Karpas-422 (cell line): ENCODE results near the gene CCDC78. TPM values are rescaled to one million over a fixed set of nuclear protein-coding genes. Genes with fewer than 3 reads are reported as not detected.

Experiments used
- DNase-seq: peaks from one replicate; pipeline ENCODE4 v3.0.0-alpha.2; 2015
- H2AFZ ChIP-seq: fragments of 200-600 bp; sonication (generic); 2 replicates; pipeline ENCODE4 v1.6.1; 2014; ENCODE audit warnings: antibody characterized with exemption, low read length, mixed read lengths
- H3K27ac ChIP-seq: fragments of 200-600 bp; sonication (generic); 2 replicates; pipeline ENCODE4 v1.5.1; 2014; ENCODE audit warnings: mild to moderate bottlenecking, low read length, moderate library complexity
- H3K27me3 ChIP-seq: fragments of 200-600 bp; sonication (generic); 2 replicates; pipeline ENCODE4 v1.6.1; 2014; ENCODE audit warnings: low read length, mixed read lengths
- H3K36me3 ChIP-seq: fragments of 200-600 bp; sonication (generic); 2 replicates; pipeline ENCODE4 v1.6.1; 2014; ENCODE audit warnings: low read length, mixed read lengths; ENCODE audit not compliant: insufficient read depth
- H3K4me1 ChIP-seq: fragments of 200-600 bp; sonication (generic); 2 replicates; pipeline ENCODE4 v1.6.1; 2014; ENCODE audit warnings: mild to moderate bottlenecking, low read length, mixed read lengths
- H3K4me2 ChIP-seq: fragments of 200-600 bp; sonication (generic); 2 replicates; pipeline ENCODE4 v1.6.1; 2014; ENCODE audit warnings: low read length, low read depth, mild to moderate bottlenecking; ENCODE audit not compliant: poor library complexity, severe bottlenecking
- H3K4me3 ChIP-seq: fragments of 200-600 bp; sonication (generic); 2 replicates; pipeline ENCODE4 v1.5.1; 2014; ENCODE audit warnings: mild to moderate bottlenecking, antibody characterized with exemption, low read length, mixed read lengths
- H3K79me2 ChIP-seq: fragments of 200-600 bp; sonication (generic); 2 replicates; pipeline ENCODE4 v1.6.1; 2014; ENCODE audit warnings: mild to moderate bottlenecking, low read length, mixed read lengths
- H3K9ac ChIP-seq: fragments of 200-600 bp; sonication (generic); 2 replicates; pipeline ENCODE4 v1.6.0; 2014; ENCODE audit warnings: low read length
- H3K9me2 ChIP-seq: fragments of 200-600 bp; sonication (generic), shearing (Covaris generic); replicated peaks from 2 replicates; pipeline ENCODE4 v1.6.0; 2014; ENCODE audit warnings: mild to moderate bottlenecking, low read length, moderate library complexity; ENCODE audit not compliant: insufficient read depth
- H3K9me3 ChIP-seq: fragments of 300-700, 200-600 bp; sonication (generic); 2 replicates; pipeline ENCODE4 v1.6.1; 2014; ENCODE audit warnings: low read length, mixed read lengths
- H4K20me1 ChIP-seq: fragments of 200-600 bp; sonication (generic); 2 replicates; pipeline ENCODE4 v1.6.1; 2014; ENCODE audit warnings: mild to moderate bottlenecking, antibody characterized with exemption, low read length, low read depth; ENCODE audit not compliant: insufficient read depth
- total RNA-seq: library from RNA; depleted of rRNA; stranded (reverse); fragments of >200 nt; shearing (Covaris generic); gene quantifications from 2 replicates; pipeline ENCODE4 v1.2.3, GENCODE V29; 2014; ENCODE audit warnings: low replicate concordance

The CCDC78 gene
- total RNA-seq, 1 experiment from 2014 or later = 29.4 TPM

GRCh38 chr16:704552-705380 lies 21.5 kb downstream of the CCDC78 start:
- Histone ChIP-seq H3K4me3 (no peak overlapping the region), H2AFZ (no peak overlapping the region), H3K4me2 (no peak overlapping the region), H3K9me2 (no peaks in the 10 kb centered on the region), H3K27me3 (no peaks in the 10 kb centered on the region), H3K27ac (no peak overlapping the region), H4K20me1 (peaks cover 4% of the 10 kb centered on the region; the same call in 1 of the 2 replicates), H3K4me1 (peaks cover 3% of the 10 kb centered on the region), H3K36me3 (no peaks in the 10 kb centered on the region), H3K79me2 (no peaks in the 10 kb centered on the region), H3K9me3 (no peaks in the 10 kb centered on the region), H3K9ac (no peak overlapping the region)
- no peak for DNase-seq

DNA sequence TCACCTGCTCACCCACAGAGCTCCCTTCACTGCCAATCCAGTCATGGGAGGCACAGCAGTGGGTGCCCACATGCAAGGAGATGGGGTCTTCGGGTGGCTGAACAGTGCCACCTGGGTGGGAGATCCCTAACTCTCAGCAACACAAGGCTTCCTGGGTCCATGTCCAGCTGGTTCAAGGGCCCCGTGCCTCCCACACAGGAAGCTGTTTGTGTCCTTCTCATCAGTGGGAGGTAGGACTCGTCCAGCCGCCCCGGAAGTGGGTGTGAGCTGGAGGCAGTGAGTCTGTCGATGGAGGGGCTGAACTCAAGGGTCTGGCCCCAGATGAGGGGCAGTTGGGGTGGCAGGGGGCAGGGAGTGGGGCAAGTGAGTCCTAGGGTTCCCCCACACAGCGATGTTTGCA lies 22.2 kb downstream of the CCDC78 start:
- no peak overlapping the region for H2AFZ ChIP-seq
- no peaks in the 10 kb centered on the region for H3K4me1 ChIP-seq
- no peaks in the 10 kb centered on the region for H3K9me2 ChIP-seq
- no peak overlapping the region for H3K4me2 ChIP-seq
- no peaks in the 10 kb centered on the region for H3K79me2 ChIP-seq
- 0 out of 2 replicates have a peak, but pooled peaks cover 3% of the 10 kb centered on the region for H4K20me1 ChIP-seq
- H3K27ac ChIP-seq = no peak overlapping the region
- DNase-seq = no peak
- H3K27me3 ChIP-seq = no peaks in the 10 kb centered on the region
- H3K36me3 ChIP-seq = no peaks in the 10 kb centered on the region
- H3K9me3 ChIP-seq = no peaks in the 10 kb centered on the region
- H3K4me3 ChIP-seq = no peak overlapping the region
- H3K9ac ChIP-seq = no peak overlapping the region

GRCh38 chr16:703406-703805 lies 22.8 kb downstream of the CCDC78 start:
- Histone ChIP-seq H4K20me1 (0 out of 2 replicates have a peak, but pooled peaks cover 3% of the 10 kb centered on the region), H3K4me3 (no peak overlapping the region), H3K9me3 (no peaks in the 10 kb centered on the region), H3K4me1 (no peaks in the 10 kb centered on the region), H2AFZ (no peak overlapping the region), H3K9ac (no peak overlapping the region), H3K36me3 (no peaks in the 10 kb centered on the region), H3K27ac (no peak overlapping the region), H3K9me2 (no peaks in the 10 kb centered on the region), H3K79me2 (no peaks in the 10 kb centered on the region), H3K4me2 (no peak overlapping the region), H3K27me3 (no peaks in the 10 kb centered on the region)
- DNase-seq = no peak

DNA sequence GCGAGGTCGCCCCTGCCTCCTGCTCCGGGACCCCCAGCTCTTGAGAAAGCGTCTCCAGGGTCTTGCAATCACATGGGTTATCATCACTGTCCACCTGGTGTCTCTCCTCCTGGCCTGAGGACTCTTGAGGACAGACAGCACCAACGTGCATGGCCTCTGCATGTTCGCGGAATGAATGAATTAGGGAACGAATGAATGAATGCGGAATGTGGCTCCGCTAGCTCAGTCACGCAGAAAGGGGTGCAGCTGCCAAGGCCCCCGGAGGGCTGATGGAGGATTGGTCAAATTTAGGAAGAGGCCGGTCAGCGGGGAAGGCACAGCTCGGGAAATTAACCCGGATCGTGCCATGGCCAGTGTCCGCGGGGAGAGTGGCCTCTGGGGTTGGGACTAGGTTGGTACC lies 23.9 kb downstream of the CCDC78 start:
- Histone ChIP-seq H3K9me3 (no peaks in the 10 kb centered on the region), H3K27me3 (no peaks in the 10 kb centered on the region), H3K4me2 (no peak overlapping the region), H4K20me1 (0 out of 2 replicates have a peak, but pooled peaks cover 3% of the 10 kb centered on the region), H3K27ac (no peak overlapping the region), H3K36me3 (no peaks in the 10 kb centered on the region), H3K4me1 (no peaks in the 10 kb centered on the region), H3K4me3 (no peak overlapping the region), H3K9ac (no peak overlapping the region), H3K79me2 (no peaks in the 10 kb centered on the region), H2AFZ (no peak overlapping the region), H3K9me2 (no peaks in the 10 kb centered on the region)
- DNase-seq = no peak

DNA sequence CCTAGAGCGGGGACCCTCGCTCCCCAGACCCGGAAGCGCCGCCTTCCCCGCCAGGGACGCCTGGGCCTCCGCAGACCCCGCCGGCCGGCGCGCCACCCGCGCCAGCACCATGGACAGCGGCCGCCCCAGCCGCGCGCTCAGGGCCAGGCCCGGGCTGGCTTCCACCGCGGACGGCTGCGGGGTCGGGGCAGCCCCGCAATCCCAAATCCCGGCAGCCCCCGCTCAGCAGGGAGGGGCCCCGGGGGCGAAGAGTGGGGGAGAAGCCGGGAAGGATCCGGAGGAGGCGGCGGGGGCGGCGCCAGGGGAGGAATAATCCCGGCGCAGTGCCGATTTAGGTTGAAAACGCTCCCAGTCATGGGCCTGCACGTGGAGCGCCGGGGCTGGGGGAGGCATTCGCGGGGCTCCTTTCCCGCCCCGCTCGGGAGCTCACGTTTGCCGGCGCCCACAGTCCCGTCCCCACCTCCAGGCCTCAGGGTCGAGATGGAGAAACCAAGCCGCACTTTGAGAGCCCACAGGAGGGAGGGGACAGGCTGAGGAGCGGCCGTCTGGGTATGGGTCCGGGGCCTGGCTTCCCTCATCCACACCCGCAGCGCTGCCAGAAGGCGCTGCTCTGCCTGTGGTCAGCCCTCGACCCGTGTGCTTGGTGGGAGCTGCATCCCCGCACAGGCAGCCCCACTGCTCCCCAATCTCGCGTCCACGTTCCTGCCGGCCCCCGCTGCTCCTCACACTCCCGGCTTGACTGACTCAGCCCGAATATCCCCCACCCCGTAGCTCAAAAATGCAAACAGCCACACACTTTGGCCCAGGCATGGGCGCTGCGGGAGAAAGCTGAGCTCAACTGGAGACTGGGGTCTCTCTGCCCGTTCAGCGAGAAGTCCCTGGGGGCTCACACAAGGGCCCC lies 25.3 kb downstream of the CCDC78 start:
- Histone ChIP-seq H3K9ac (no peak overlapping the region), H3K4me3 (no peak overlapping the region), H3K4me1 (peaks cover under 1% of the 10 kb centered on the region), H3K79me2 (no peaks in the 10 kb centered on the region), H3K4me2 (no peak overlapping the region), H4K20me1 (0 out of 2 replicates have a peak, but pooled peaks cover 3% of the 10 kb centered on the region), H3K27me3 (no peaks in the 10 kb centered on the region), H3K9me3 (no peaks in the 10 kb centered on the region), H3K27ac (no peak overlapping the region), H3K36me3 (no peaks in the 10 kb centered on the region), H2AFZ (no peak overlapping the region), H3K9me2 (no peaks in the 10 kb centered on the region)
- peak; percentile 60 for DNase-seq

- H3K4me2 ChIP-seq = no peak overlapping the region
- H3K36me3 ChIP-seq = no peaks in the 10 kb centered on the region
- H3K27ac ChIP-seq = no peak overlapping the region
- H3K27me3 ChIP-seq = no peaks in the 10 kb centered on the region
- no peaks in the 10 kb centered on the region for H3K79me2 ChIP-seq
- no peaks in the 10 kb centered on the region for H3K9me2 ChIP-seq
- DNase-seq = no peak
- H2AFZ ChIP-seq = no peak overlapping the region
- peaks cover 18% of the 10 kb centered on the region for H3K4me1 ChIP-seq
- 0 out of 2 replicates have a peak, but pooled peaks cover under 1% of the 10 kb centered on the region for H4K20me1 ChIP-seq
- H3K9me3 ChIP-seq = no peaks in the 10 kb centered on the region
- no peak overlapping the region for H3K9ac ChIP-seq
- no peak overlapping the region for H3K4me3 ChIP-seq
Measured at GRCh38 chr16:698911-699671, 27.2 kb downstream of the CCDC78 start.

GRCh38 chr16:695355-696089 lies 30.7 kb downstream of the CCDC78 start:
- Histone ChIP-seq H2AFZ (peak overlapping the region; percentile 89; the same call in 1 of the 2 replicates), H3K27me3 (no peaks in the 10 kb centered on the region), H3K36me3 (no peaks in the 10 kb centered on the region), H3K79me2 (no peaks in the 10 kb centered on the region), H3K4me3 (peak overlapping the region; percentile 65; the same call in 1 of the 2 replicates), H3K9me3 (no peaks in the 10 kb centered on the region), H4K20me1 (no peaks in the 10 kb centered on the region), H3K9ac (peak overlapping the region; percentile 79), H3K4me1 (peaks cover 23% of the 10 kb centered on the region), H3K9me2 (no peaks in the 10 kb centered on the region; the same call in 1 of the 2 replicates), H3K27ac (no peak overlapping the region), H3K4me2 (peak overlapping the region; percentile 90)
- peak; percentile 87 for DNase-seq
